ENCODE results near the gene CHRNA7. TPM values are rescaled to one million over a fixed set of nuclear protein-coding genes. Genes with fewer than 3 reads are reported as not detected.
"Not testable (repeated sequence)": the region's sequence is repeated elsewhere in the genome, so short reads cannot be mapped to it uniquely, and the experiment has no call there.

CHRNA7 gene
- total RNA-seq, 1 experiment from 2014 or later, result not detected

DNA sequence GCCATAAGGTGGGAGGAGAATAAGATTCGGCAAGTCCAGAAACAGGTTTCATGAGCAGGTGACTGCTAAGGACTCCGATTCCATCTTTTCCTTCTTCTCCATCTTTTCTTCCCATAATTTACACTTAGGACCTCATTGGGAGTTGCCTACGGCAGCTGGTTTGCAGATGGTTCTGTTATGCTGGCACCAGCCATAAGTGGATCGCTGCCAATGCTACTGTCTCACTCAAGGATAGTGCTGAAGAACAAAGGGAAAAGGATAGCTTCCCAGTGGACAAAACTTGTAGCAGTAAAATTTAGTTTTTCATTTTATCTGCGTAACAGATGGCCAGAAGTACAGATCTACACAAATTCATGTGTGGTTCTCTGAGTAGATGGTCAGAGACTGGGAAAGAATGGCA lies 178.8 kb downstream of the CHRNA7 start:
- not testable (repeated sequence) for H3K36me3 ChIP-seq (ENCODE audit: insufficient read depth, low read length); DNase-seq; H4K20me1 ChIP-seq (ENCODE audit: insufficient read depth, low read depth, low read length); H3K9ac ChIP-seq (ENCODE audit: low read length); H2AFZ ChIP-seq (ENCODE audit: low read length); H3K4me3 ChIP-seq (ENCODE audit: low read length); H3K79me2 ChIP-seq (ENCODE audit: low read length); H3K27ac ChIP-seq (ENCODE audit: low read length); H3K27me3 ChIP-seq (ENCODE audit: low read length); H3K4me2 ChIP-seq (ENCODE audit: low read depth, low read length, poor library complexity, severe bottlenecking); H3K9me3 ChIP-seq (ENCODE audit: low read length); H3K9me2 ChIP-seq (replicated peaks; ENCODE audit: insufficient read depth, low read length); H3K4me1 ChIP-seq (ENCODE audit: low read length)

GRCh38 chr15:32218666-32219065 lies 188.4 kb downstream of the CHRNA7 start:
- Histone ChIP-seq H3K27ac (ENCODE audit: low read length) (no peak overlapping the region), H4K20me1 (ENCODE audit: insufficient read depth, low read depth, low read length) (no peaks in the 10 kb centered on the region), H3K9me3 (ENCODE audit: low read length) (no peaks in the 10 kb centered on the region), H3K36me3 (ENCODE audit: insufficient read depth, low read length) (no peaks in the 10 kb centered on the region), H3K4me3 (ENCODE audit: low read length) (no peak overlapping the region), H2AFZ (ENCODE audit: low read length) (no peak overlapping the region), H3K4me2 (ENCODE audit: low read depth, low read length, poor library complexity, severe bottlenecking) (no peak overlapping the region), H3K4me1 (ENCODE audit: low read length) (no peaks in the 10 kb centered on the region), H3K79me2 (ENCODE audit: low read length) (no peaks in the 10 kb centered on the region), H3K27me3 (ENCODE audit: low read length) (no peaks in the 10 kb centered on the region), H3K9ac (ENCODE audit: low read length) (no peak overlapping the region), H3K9me2 (replicated peaks; ENCODE audit: insufficient read depth, low read length) (no peaks in the 10 kb centered on the region)
- no peak for DNase-seq

Small RNAs within 50 kb of the gene (small RNA-seq; reads per million reads assigned to genes)
- not detected for gene RF00019

Other genes starting within 250 kb of the CHRNA7 start
- gene OTUD7A, start 159.8 kb upstream of the CHRNA7 start, total RNA-seq (2014; rRNA removed; shearing (Covaris generic); ENCODE audit: low replicate concordance), result 0.36 and 0.45 TPM in 2 replicates